ENCODE data around the gene MAP3K2.

Gene MAP3K2

GRCh38 chr2:127348426-127349000 is 39.3 kb downstream of the MAP3K2 start:
- peak; percentile 26 for DNase-seq (ENCODE audit: low spot score)

- no peak for DNase-seq (ENCODE audit: low spot score)
Observed at GRCh38 chr2:127347734-127348392, 39.9 kb downstream of the MAP3K2 start.

GRCh38 chr2:127347015-127347414 is 40.8 kb downstream of the MAP3K2 start:
- no peak for DNase-seq (ENCODE audit: low spot score)

GRCh38 chr2:127343277-127343676 is 44.5 kb downstream of the MAP3K2 start:
- no peak for DNase-seq (ENCODE audit: low spot score)

GRCh38 chr2:127342101-127342500 is 45.7 kb downstream of the MAP3K2 start:
- DNase-seq (ENCODE audit: low spot score): no peak

GRCh38 chr2:127332335-127332734 is 55.4 kb downstream of the MAP3K2 start:
- no peak for DNase-seq (ENCODE audit: low spot score)

- DNase-seq (ENCODE audit: low spot score): no peak
Observed at GRCh38 chr2:127330753-127331152, 57.0 kb downstream of the MAP3K2 start.

- DNase-seq (ENCODE audit: low spot score): no peak
Observed at GRCh38 chr2:127326289-127326945, 61.4 kb downstream of the MAP3K2 start.

GRCh38 chr2:127324635-127325034 is 63.1 kb downstream of the MAP3K2 start:
- peak; percentile 49 for DNase-seq (ENCODE audit: low spot score)

- peak; percentile 9 for DNase-seq (ENCODE audit: low spot score)
Observed at GRCh38 chr2:127321303-127321702, 66.5 kb downstream of the MAP3K2 start.

GRCh38 chr2:127320586-127321275 is 67.0 kb downstream of the MAP3K2 start:
- no peak for DNase-seq (ENCODE audit: low spot score)

- DNase-seq (ENCODE audit: low spot score): no peak
Observed at GRCh38 chr2:127320067-127320466, 67.7 kb downstream of the MAP3K2 start.

GRCh38 chr2:127314193-127314988 is 73.4 kb downstream of the MAP3K2 start:
- DNase-seq (ENCODE audit: low spot score): no peak

- no peak for DNase-seq (ENCODE audit: low spot score)
Observed at GRCh38 chr2:127313406-127313805, 74.4 kb downstream of the MAP3K2 start.

- no peak for DNase-seq (ENCODE audit: low spot score)
Observed at GRCh38 chr2:127310980-127311379, 76.8 kb downstream of the MAP3K2 start.

- no peak for DNase-seq (ENCODE audit: low spot score)
Observed at GRCh38 chr2:127309468-127309867, 78.3 kb downstream of the MAP3K2 start.

- no peak for DNase-seq (ENCODE audit: low spot score)
Observed at GRCh38 chr2:127308586-127309138, 79.1 kb downstream of the MAP3K2 start.

- no peak for DNase-seq (ENCODE audit: low spot score)
Observed at GRCh38 chr2:127305990-127306585, 81.7 kb downstream of the MAP3K2 start.

GRCh38 chr2:127302168-127302567 is 85.6 kb downstream of the MAP3K2 start:
- no peak for DNase-seq (ENCODE audit: low spot score)

- peak; percentile 92 for DNase-seq (ENCODE audit: low spot score)
Observed at GRCh38 chr2:127293748-127294562, 93.8 kb downstream of the MAP3K2 start, which contains the start of gene ERCC3. ERCC3 (minus strand) TSS chr2:127294144; CDS start chr2:127294081, 63 bp downstream.

Measured in AG08395 (cell line).